ENCODE results near the gene DHRS9. TPM values are rescaled to one million over a fixed set of nuclear protein-coding genes. Genes with fewer than 3 reads are reported as not detected.
A peak's percentile ranks its signal among the peaks of the same experiment; 100 is the strongest.

DHRS9 gene
- total and polyA plus RNA-seq, 2 donors (not counting 1 experiment from before 2014, with no cell fraction given) = 0.25 to 0.94 TPM

- intact Hi-C loops (cut with micrococcal nuclease) = no loop called here
- Mint-ChIP-seq H3K4me1 (peaks cover 22% of the 10 kb centered on the region), H3K9me3 (ENCODE audit: insufficient read depth) (peaks cover 10% of the 10 kb centered on the region), H3K4me3 (no peak overlapping the region), H3K27me3 (no peaks in the 10 kb centered on the region), H3K27ac (no peak overlapping the region)
- ATAC-seq (ENCODE audit: low read depth) (no peak), DNase-seq (no peak)
- ChIA-PET POLR2A (no interaction called here), CTCF (no interaction called here)
- Histone ChIP-seq H3K27ac (ENCODE audit: low read length in 2 of 2) (no peak overlapping the region), H3K4me1 (ENCODE audit: control insufficient read depth in 2 of 2, insufficient read depth in 2 of 2, low read length in 2 of 2) (peaks cover 3 to 9% of the 10 kb centered on the region in 2 donors), H3K4me3 (ENCODE audit: control extremely low read depth in 1 of 5, extremely low read depth in 1 of 5, insufficient read depth in 1 of 5, low read depth in 2 of 5, low read length in 4 of 5) (no peak overlapping the region), H3K9me3 (ENCODE audit: control extremely low read depth in 1 of 3, control insufficient read depth in 2 of 3, insufficient read depth in 1 of 3, low read length in 2 of 3) (peaks cover 0 to 5% (median 3%) of the 10 kb centered on the region in 3 donors), H3K36me3 (replicated peaks in 1 of 2; ENCODE audit: control extremely low read depth in 1 of 2, control insufficient read depth in 1 of 2, extremely low read depth in 1 of 2, insufficient read depth in 2 of 2, low read length in 1 of 2) (no peaks in the 10 kb centered on the region), H3K4me2 (replicated peaks; ENCODE audit: low read depth, low read length, poor library complexity, severe bottlenecking) (no peak overlapping the region), H4K20me1 (ENCODE audit: control insufficient read depth, insufficient read depth, low read length, poor library complexity, severe bottlenecking) (no peaks in the 10 kb centered on the region), H2AFZ (ENCODE audit: insufficient read depth, low read depth, low read length, poor library complexity, severe bottlenecking) (no peak overlapping the region), H3K9ac (ENCODE audit: low read length) (no peak overlapping the region), H3K27me3 (replicated peaks in 1 of 4; ENCODE audit: control extremely low read depth in 1 of 4, control insufficient read depth in 3 of 4, insufficient read depth in 4 of 4, low read length in 3 of 4) (no peaks in the 10 kb centered on the region), H3K79me2 (ENCODE audit: control insufficient read depth, insufficient read depth, low read length) (no peaks in the 10 kb centered on the region)
- 37% methylated on average over 2 of the region's 2 CpGs for WGBS (ENCODE audit: insufficient coverage)
- TF ChIP-seq EZH2 (IDR thresholded peaks at IDR 0.05; ENCODE audit: borderline replicate concordance, insufficient read depth, low read depth, low read length, poor library complexity, severe bottlenecking) (no peak), CTCF (IDR thresholded peaks at IDR 0.05) (no peak)
Measured at GRCh38 chr2:169038338-169038757, 31.0 kb upstream of the DHRS9 start.

GRCh38 chr2:169039702-169040101, 29.7 kb upstream of the DHRS9 start:
- Histone ChIP-seq H3K4me1 (ENCODE audit: control insufficient read depth in 2 of 2, insufficient read depth in 2 of 2, low read length in 2 of 2) (peaks cover 3 to 9% of the 10 kb centered on the region in 2 donors), H4K20me1 (ENCODE audit: control insufficient read depth, insufficient read depth, low read length, poor library complexity, severe bottlenecking) (no peaks in the 10 kb centered on the region), H3K27ac (ENCODE audit: low read length in 2 of 2) (no peak overlapping the region), H3K9me3 (ENCODE audit: control extremely low read depth in 1 of 3, control insufficient read depth in 2 of 3, insufficient read depth in 1 of 3, low read length in 2 of 3) (peaks cover 0 to 8% (median 5%) of the 10 kb centered on the region in 3 donors), H3K4me2 (replicated peaks; ENCODE audit: low read depth, low read length, poor library complexity, severe bottlenecking) (no peak overlapping the region), H3K4me3 (ENCODE audit: control extremely low read depth in 1 of 5, extremely low read depth in 1 of 5, insufficient read depth in 1 of 5, low read depth in 2 of 5, low read length in 4 of 5) (no peak overlapping the region), H2AFZ (ENCODE audit: insufficient read depth, low read depth, low read length, poor library complexity, severe bottlenecking) (no peak overlapping the region), H3K36me3 (replicated peaks in 1 of 2; ENCODE audit: control extremely low read depth in 1 of 2, control insufficient read depth in 1 of 2, extremely low read depth in 1 of 2, insufficient read depth in 2 of 2, low read length in 1 of 2) (no peaks in the 10 kb centered on the region), H3K9ac (ENCODE audit: low read length) (no peak overlapping the region), H3K27me3 (replicated peaks in 1 of 4; ENCODE audit: control extremely low read depth in 1 of 4, control insufficient read depth in 3 of 4, insufficient read depth in 4 of 4, low read length in 3 of 4) (no peaks in the 10 kb centered on the region), H3K79me2 (ENCODE audit: control insufficient read depth, insufficient read depth, low read length) (no peaks in the 10 kb centered on the region)
- WGBS (ENCODE audit: insufficient coverage) = 0% methylated on average over 1 of the region's 4 CpGs
- no peaks in the 10 kb centered on the region for H3K27me3 Mint-ChIP-seq
- H3K4me1 Mint-ChIP-seq = peaks cover 22% of the 10 kb centered on the region
- ChIA-PET CTCF (no interaction called here), POLR2A (no interaction called here)
- no peak overlapping the region for H3K4me3 Mint-ChIP-seq
- H3K27ac Mint-ChIP-seq = no peak overlapping the region
- intact Hi-C loops (cut with micrococcal nuclease) = no loop called here
- TF ChIP-seq EZH2 (IDR thresholded peaks at IDR 0.05; ENCODE audit: borderline replicate concordance, insufficient read depth, low read depth, low read length, poor library complexity, severe bottlenecking) (no peak), CTCF (IDR thresholded peaks at IDR 0.05) (no peak)
- DNase-seq (peak; percentile 23), ATAC-seq (ENCODE audit: low read depth) (no peak)
- H3K9me3 Mint-ChIP-seq (ENCODE audit: insufficient read depth) = peaks cover 11% of the 10 kb centered on the region

All from B cell (primary cell).